HepG2 (cell line): ENCODE measurements around the gene GPRIN2. TPM values are rescaled to one million over a fixed set of nuclear protein-coding genes. Genes with fewer than 3 reads are reported as not detected.

ENCODE experiments used
- ATAC-seq: fragments of 200-7000 bp; cut with Tn5 transposase; 3 replicates; pipeline ENCODE4 v1.9.1; 2020; ENCODE audit warnings: mild to moderate bottlenecking, moderate library complexity
- BruUV-seq: library from RNA; stranded (reverse); fragments of 400-500 nt; replicated peaks from 2 replicates; lab custom pipeline; 2021; lab: Mats Ljungman, UMichigan
- CTCF ChIA-PET: fragments of 300-600 bp; formaldehyde crosslinking; extraction: SDS; loops from one replicate; lab custom pipeline; 2021; ENCODE audit warnings: low total read pairs, inconsistent platforms, low intra/inter-chr PET ratio; lab: Yijun Ruan, JAX
- POLR2A ChIA-PET: fragments of 350-600 bp; sonication (Branson Sonifier 250); formaldehyde crosslinking; loops from one replicate; lab custom pipeline; 2020; ENCODE audit warnings: antibody characterized with exemption, inconsistent platforms; lab: Yijun Ruan, JAX
- DNase-seq: peaks from one replicate; pipeline ENCODE4 v3.0.0-alpha.2; 2015; ENCODE audit warnings: low spot score
- FAIRE-seq: peaks from 3 replicates; lab custom pipeline; 2011; peaks lifted over from hg19 to GRCh38; lab: Jason Lieb, UNC
- H2AFZ ChIP-seq: one replicate; pipeline ENCODE4 v1.6.1; 2011; ENCODE audit warnings: low read length, inconsistent platforms
- H3K27ac ChIP-seq: fragments of 300-600 bp; 3 replicates; pipeline ENCODE4 v1.8.0; 2011; ENCODE audit warnings: mixed run types, mild to moderate bottlenecking, mixed read lengths, low read length, inconsistent platforms; ENCODE audit not compliant: insufficient read depth; ENCODE audit errors: extremely low read length
- H3K27me3 ChIP-seq, 2 experiments: fragments of 200-600 bp in 1 of 2; 2 replicates in 1 of 2; 3 replicates in 1 of 2; pipeline versions ENCODE4 v1.6.0 to v1.8.0; 2011; ENCODE audit warnings: low read length in 2 of 2, mild to moderate bottlenecking in 2 of 2, moderate library complexity in 2 of 2, inconsistent platforms in 1 of 2; ENCODE audit not compliant: insufficient read depth in 2 of 2, control insufficient read depth in 1 of 2
- H3K36me3 ChIP-seq, 2 experiments: fragments of 200-600 bp in 1 of 2; replicated peaks in 1 of 2; 2 replicates in 1 of 2; 3 replicates in 1 of 2; pipeline versions ENCODE4 v1.5.1 to v1.8.0; 2011; ENCODE audit warnings: low read length in 2 of 2, inconsistent platforms in 1 of 2; ENCODE audit not compliant: insufficient read depth in 2 of 2, control insufficient read depth in 1 of 2
- H3K4me1 ChIP-seq: 2 replicates; pipeline ENCODE4 v1.5.1; 2012; ENCODE audit warnings: low read length, inconsistent platforms; ENCODE audit not compliant: insufficient read depth
- H3K4me2 ChIP-seq: 2 replicates; pipeline ENCODE4 v1.6.0; 2011; ENCODE audit warnings: low read depth, low read length, inconsistent platforms
- H3K4me3 ChIP-seq, 3 experiments: fragments of 200-600 bp in 1 of 3; sonication (generic), shearing (Covaris generic) in 1 of 3; replicated peaks in 1 of 3; 2 replicates each; pipeline ENCODE4 v1.5.1; 2011 to 2016; ENCODE audit warnings: low read length in 3 of 3, inconsistent platforms in 2 of 3, low read depth in 2 of 3, mild to moderate bottlenecking in 2 of 3, control low read depth in 1 of 3, mixed read lengths in 1 of 3; ENCODE audit not compliant: insufficient read depth in 1 of 3
- H3K79me2 ChIP-seq: one replicate; pipeline ENCODE4 v1.6.1; 2011; ENCODE audit warnings: low read length, inconsistent platforms; ENCODE audit not compliant: insufficient read depth
- H3K9ac ChIP-seq: 2 replicates; pipeline ENCODE4 v1.6.0; 2011; ENCODE audit warnings: mild to moderate bottlenecking, low read depth, low read length, inconsistent platforms; ENCODE audit not compliant: insufficient read depth
- H3K9me3 ChIP-seq: 2 replicates; pipeline ENCODE4 v1.5.1; 2012; ENCODE audit warnings: mild to moderate bottlenecking, low read length
- H4K20me1 ChIP-seq: 2 replicates; pipeline ENCODE4 v1.6.0; 2011; ENCODE audit warnings: inconsistent platforms, mild to moderate bottlenecking, low read length, moderate library complexity; ENCODE audit not compliant: insufficient read depth
- CHD4 ChIP-seq: fragments of 200-600 bp; sonication (generic); IDR thresholded peaks from 2 replicates; pipeline ENCODE4 v1.7.0; 2017; ENCODE audit warnings: mild to moderate bottlenecking, low read length, borderline replicate concordance
- FOXA3 ChIP-seq: IDR thresholded peaks from 2 replicates; pipeline ENCODE4 v1.6.1; 2016; ENCODE audit warnings: missing genetic modification reagents, missing compliant biosample characterization
- FOXP1 ChIP-seq, 2 experiments: fragments of 450-650 bp in 1 of 2; IDR thresholded peaks; 2 replicates each; pipeline ENCODE4 v1.6.1; 2017 to 2018; ENCODE audit warnings: antibody characterized with exemption in 1 of 2
- HNRNPUL1 ChIP-seq: fragments of 200-400 bp; formaldehyde crosslinking; IDR thresholded peaks from 2 replicates; pipeline ENCODE4 v1.6.1; 2017; ENCODE audit warnings: low read depth, mild to moderate bottlenecking, low read length, moderate library complexity
- MAF1 ChIP-seq: sonication (generic); formaldehyde crosslinking; IDR thresholded peaks from 2 replicates; pipeline ENCODE4 v1.5.0; 2020; ENCODE audit warnings: missing genetic modification reagents, borderline replicate concordance
- NFATC3 ChIP-seq: sonication (generic); formaldehyde crosslinking; IDR thresholded peaks from 2 replicates; pipeline ENCODE4 v1.5.1; 2020; ENCODE audit warnings: mild to moderate bottlenecking, missing genetic modification reagents
- NFE2L1 ChIP-seq: sonication (generic); formaldehyde crosslinking; IDR thresholded peaks from 2 replicates; pipeline ENCODE4 v1.4.0; 2020; ENCODE audit warnings: missing genetic modification reagents, mild to moderate bottlenecking, borderline replicate concordance
- NONO ChIP-seq, 2 experiments: fragments of 450-650 bp in 1 of 2; sonication (generic) in 1 of 2; formaldehyde crosslinking in 1 of 2; IDR thresholded peaks in 1 of 2; conservative IDR thresholded peaks in 1 of 2; 2 replicates each; pipeline versions ENCODE4 v1.6.1 to v1.8.0; 2017 to 2022; ENCODE audit warnings: mild to moderate bottlenecking in 1 of 2, missing genetic modification reagents in 1 of 2, moderate library complexity in 1 of 2
- SETDB1 ChIP-seq: sonication (generic); formaldehyde crosslinking; IDR thresholded peaks from 2 replicates; pipeline ENCODE4 v1.5.1; 2020; ENCODE audit warnings: missing genetic modification reagents, mild to moderate bottlenecking, borderline replicate concordance
- TRIM22 ChIP-seq: fragments of 450-650 bp; IDR thresholded peaks from 2 replicates; pipeline ENCODE4 v1.6.1; 2017
- ZBTB7A ChIP-seq: sonication (generic); formaldehyde crosslinking; IDR thresholded peaks from 2 replicates; pipeline ENCODE4 v1.8.0; 2022; ENCODE audit warnings: mild to moderate bottlenecking, missing genetic modification reagents
- ZFP90 ChIP-seq: sonication (generic); formaldehyde crosslinking; IDR thresholded peaks from 2 replicates; pipeline ENCODE4 v1.8.0; 2022; ENCODE audit warnings: missing genetic modification reagents, mild to moderate bottlenecking, inconsistent platforms, borderline replicate concordance
- ZKSCAN8 ChIP-seq: IDR thresholded peaks from 2 replicates; pipeline ENCODE4 v1.6.1; 2016; ENCODE audit warnings: borderline replicate concordance, missing genetic modification reagents, missing compliant biosample characterization
- ZNF276 ChIP-seq: sonication (generic); formaldehyde crosslinking; IDR thresholded peaks from 2 replicates; pipeline ENCODE4 v1.4.0; 2020; ENCODE audit warnings: mild to moderate bottlenecking, low read depth, missing genetic modification reagents
- ZNF317 ChIP-seq: sonication (generic); formaldehyde crosslinking; IDR thresholded peaks from 2 replicates; pipeline ENCODE4 v1.5.0; 2020; ENCODE audit warnings: mild to moderate bottlenecking, missing genetic modification reagents
- ZNF34 ChIP-seq: sonication (generic); formaldehyde crosslinking; IDR thresholded peaks from 2 replicates; pipeline ENCODE4 v1.4.0; 2020; ENCODE audit warnings: mild to moderate bottlenecking, missing genetic modification reagents, borderline replicate concordance
- ZNF350 ChIP-seq: sonication (generic); formaldehyde crosslinking; IDR thresholded peaks from 2 replicates; pipeline ENCODE4 v1.4.0; 2020; ENCODE audit warnings: mild to moderate bottlenecking, low read depth, missing genetic modification reagents, borderline replicate concordance
- ZNF629 ChIP-seq: sonication (generic); formaldehyde crosslinking; conservative IDR thresholded peaks from 2 replicates; pipeline ENCODE4 v1.5.0; 2020; ENCODE audit warnings: missing genetic modification reagents
- WGBS: methylation state at CpG from one replicate; pipeline ENCODE4 v1.1.6; 2017; ENCODE audit warnings: low lambda C conversion rate; 5-methylcytosine and 5-hydroxymethylcytosine counted together
- in situ Hi-C: cut with HindIII; loops from 2 replicates; pipeline ENCODE4 v1.10.0; 2017; ENCODE audit warnings: low pct_unique_long_range_greater_than_20kb; ENCODE audit not compliant: extremely low pct_ligation_motif_present
- intact Hi-C: fragments of 100-400 bp; cut with micrococcal nuclease; formaldehyde crosslinking; loops from one replicate; pipeline ENCODE4 v1.10.0; 2022; ENCODE audit not compliant: unreplicated experiment
- polyA plus RNA-seq, 8 experiments: library from polyadenylated mRNA; depleted of rRNA in 3 of 8; stranded (reverse) in 7 of 8; unstranded in 1 of 8; fragments of >200 nt; fragmentation: Illumina TruSeq in 4 of 8; extraction: Trizol in 4 of 8; gene quantifications; 2 replicates each; pipeline versions ENCODE4 v1.2.1 to v1.2.3, GENCODE V29; 2011 to 2016; ENCODE audit warnings: low read depth in 4 of 8, missing spikeins in 1 of 8, mixed read lengths in 1 of 8; ENCODE audit not compliant: insufficient read depth in 1 of 8
- total RNA-seq, 5 experiments: library from RNA; depleted of rRNA; stranded (reverse); fragments of >200 nt; fragmentation: Illumina TruSeq; extraction: Trizol; gene quantifications; 2 replicates each; pipeline ENCODE4 v1.2.3, GENCODE V29; 2016; ENCODE audit warnings: low read depth in 1 of 5
- TF ChIP-seq, protein P1 (sequence below): sonication (generic); formaldehyde crosslinking; IDR thresholded peaks from 2 replicates; pipeline ENCODE4 v1.5.1; 2020; ENCODE audit warnings: mild to moderate bottlenecking, moderate library complexity, missing genetic modification reagents

The GPRIN2 gene
- total and polyA plus RNA-seq, 2 of the 13 experiments (the other 11 are each of a cell fraction or from before 2014, with no cell fraction given), result not detected

- in situ Hi-C loops, result no loop called here
- Histone ChIP-seq H3K36me3 (no peaks in the 10 kb centered on the region), H3K27me3 (peaks cover 3 to 23% of the 10 kb centered on the region in 2 experiments; a peak in 4 of 5 replicates), H3K9me3 (no peaks in the 10 kb centered on the region), H4K20me1 (no peaks in the 10 kb centered on the region), H2AFZ (no peak overlapping the region), H3K9ac (no peak overlapping the region), H3K4me1 (peaks cover 12% of the 10 kb centered on the region), H3K27ac (no peak overlapping the region), H3K4me2 (no peak overlapping the region), H3K4me3 (no peak overlapping the region), H3K79me2 (no peaks in the 10 kb centered on the region)
- 60% methylated on average over 5 of the region's 5 CpGs for WGBS
- DNase-seq (no peak), ATAC-seq (peak; percentile 16; the same call in 2 of the 3 replicates), FAIRE-seq (no peak)
- ChIA-PET POLR2A (no interaction called here), CTCF (no interaction called here)
- no TSS peak for BruUV-seq
- intact Hi-C loops, result no loop called here
- TF ChIP-seq HNRNPUL1, result no peak
- TF ChIP-seq ZFP90, result no peak
- peak; percentile 21 for TF ChIP-seq FOXP1 (IDR thresholded peaks at IDR 0.05)
- no peak for TF ChIP-seq FOXP1 (CRISPR knock-in tag; IDR thresholded peaks at IDR 0.05)
- no peak for TF ChIP-seq ZNF276 (CRISPR knock-in tag)
- TF ChIP-seq ZNF317 (CRISPR knock-in tag), result no peak
- TF ChIP-seq FOXA3 (CRISPR knock-in tag), result no peak
- no peak for TF ChIP-seq ZNF629 (CRISPR knock-in tag)
- no peak for TF ChIP-seq TRIM22
- no peak for TF ChIP-seq MAF1
- TF ChIP-seq NONO (IDR thresholded peaks at IDR 0.05), result 0 out of 2 replicates have a peak, but pooled peaks have one; percentile 32
- TF ChIP-seq NONO (CRISPR knock-in tag; conservative IDR thresholded peaks at IDR 0.05), result no peak
- TF ChIP-seq, protein P1, sequence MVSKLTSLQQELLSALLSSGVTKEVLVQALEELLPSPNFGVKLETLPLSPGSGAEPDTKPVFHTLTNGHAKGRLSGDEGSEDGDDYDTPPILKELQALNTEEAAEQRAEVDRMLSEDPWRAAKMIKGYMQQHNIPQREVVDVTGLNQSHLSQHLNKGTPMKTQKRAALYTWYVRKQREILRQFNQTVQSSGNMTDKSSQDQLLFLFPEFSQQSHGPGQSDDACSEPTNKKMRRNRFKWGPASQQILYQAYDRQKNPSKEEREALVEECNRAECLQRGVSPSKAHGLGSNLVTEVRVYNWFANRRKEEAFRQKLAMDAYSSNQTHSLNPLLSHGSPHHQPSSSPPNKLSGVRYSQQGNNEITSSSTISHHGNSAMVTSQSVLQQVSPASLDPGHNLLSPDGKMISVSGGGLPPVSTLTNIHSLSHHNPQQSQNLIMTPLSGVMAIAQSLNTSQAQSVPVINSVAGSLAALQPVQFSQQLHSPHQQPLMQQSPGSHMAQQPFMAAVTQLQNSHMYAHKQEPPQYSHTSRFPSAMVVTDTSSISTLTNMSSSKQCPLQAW, result no peak
- peak; percentile 6; the same call in 1 of the 2 replicates for TF ChIP-seq CHD4
- no peak for TF ChIP-seq ZKSCAN8 (CRISPR knock-in tag)
- TF ChIP-seq ZNF350 (CRISPR knock-in tag), result no peak
- TF ChIP-seq ZNF34 (CRISPR knock-in tag), result no peak
- 0 out of 2 replicates have a peak, but pooled peaks have one; percentile 36 for TF ChIP-seq ZBTB7A (CRISPR knock-in tag)
- TF ChIP-seq NFE2L1 (CRISPR knock-in tag), result no peak
- TF ChIP-seq SETDB1, result no peak
- TF ChIP-seq NFATC3 (CRISPR knock-in tag), result no peak
Observed at GRCh38 chr10:46525177-46525823, 31.2 kb downstream of the GPRIN2 start.
